Activated CD4-positive, alpha-beta T cell treated with anti-CD3 and anti-CD28 coated beads for 24 hours (primary cell): ENCODE data around the gene CDNF.

ENCODE experiments used
- DNase-seq, 2 donors: peaks; one replicate each; pipeline ENCODE4 v3.0.0-alpha.2; 2020; ENCODE audit warnings: low read depth in 2 of 2

The CDNF gene

GRCh38 chr10:14798636-14799035 lies 39.2 kb downstream of the CDNF start:
- DNase-seq = no peak

GRCh38 chr10:14787938-14788337 lies 49.9 kb downstream of the CDNF start:
- DNase-seq = no peak

GRCh38 chr10:14784459-14785055 lies 53.3 kb downstream of the CDNF start:
- DNase-seq = no peak

- DNase-seq = no peak
Measured at GRCh38 chr10:14782691-14783363, 55.0 kb downstream of the CDNF start.

- DNase-seq = no peak
Measured at GRCh38 chr10:14781763-14782162, 56.1 kb downstream of the CDNF start.

- DNase-seq = no peak
Measured at GRCh38 chr10:14779001-14779651, 58.7 kb downstream of the CDNF start.

GRCh38 chr10:14776546-14776945 lies 61.3 kb downstream of the CDNF start:
- no peak for DNase-seq

- no peak for DNase-seq
Measured at GRCh38 chr10:14775656-14776055, 62.2 kb downstream of the CDNF start.

GRCh38 chr10:14774797-14775196 lies 63.0 kb downstream of the CDNF start, which contains the start of gene FAM107B:
TSS of gene FAM107B (minus strand) at chr10:14774897. CDS start at chr10:14774663, 234 bp downstream.
- no peak for DNase-seq

GRCh38 chr10:14774214-14774580 lies 63.6 kb downstream of the CDNF start:
- no peak for DNase-seq

- DNase-seq = no peak
Measured at GRCh38 chr10:14773551-14774213, 64.2 kb downstream of the CDNF start.

GRCh38 chr10:14772399-14772798 lies 65.4 kb downstream of the CDNF start:
- no peak for DNase-seq

- no peak for DNase-seq
Measured at GRCh38 chr10:14770927-14771326, 66.9 kb downstream of the CDNF start.
